Activated CD4-positive, CD25-positive, alpha-beta regulatory T cell treated with anti-CD3 and anti-CD28 coated beads, Interleukin-2, amount 50 U/mL, for 16 hours (primary cell): Measurements from ENCODE around the gene SPTBN5.

Experiments used
- DNase-seq: peaks from one replicate; pipeline ENCODE4 v3.0.0-alpha.2; 2020; ENCODE audit warnings: low read depth, low spot score

Gene SPTBN5

DNA sequence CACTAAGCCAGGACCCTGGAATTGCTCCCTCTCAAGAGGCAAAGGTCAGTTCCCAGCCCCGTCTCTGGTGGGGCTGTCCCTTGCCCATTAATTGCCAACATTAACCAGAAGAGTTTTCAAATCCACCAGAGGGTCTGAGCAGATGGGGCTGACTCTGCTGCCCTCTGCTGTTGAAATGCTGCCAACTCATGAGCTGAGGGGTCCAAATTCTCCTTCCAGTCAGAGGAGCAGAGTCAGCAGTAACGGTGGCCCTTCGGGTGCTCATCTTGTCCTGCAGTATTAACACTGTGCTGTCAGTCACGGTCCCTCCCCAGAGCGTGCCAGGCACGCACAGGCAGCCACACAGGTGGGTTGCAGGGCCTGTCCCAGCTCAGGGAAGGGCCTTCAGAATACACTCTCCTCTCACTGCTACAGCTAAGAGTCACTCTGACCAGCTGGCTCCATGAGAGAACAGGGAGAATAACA lies 10.7 kb upstream of the SPTBN5 start:
- peak; percentile 57 for DNase-seq

DNA sequence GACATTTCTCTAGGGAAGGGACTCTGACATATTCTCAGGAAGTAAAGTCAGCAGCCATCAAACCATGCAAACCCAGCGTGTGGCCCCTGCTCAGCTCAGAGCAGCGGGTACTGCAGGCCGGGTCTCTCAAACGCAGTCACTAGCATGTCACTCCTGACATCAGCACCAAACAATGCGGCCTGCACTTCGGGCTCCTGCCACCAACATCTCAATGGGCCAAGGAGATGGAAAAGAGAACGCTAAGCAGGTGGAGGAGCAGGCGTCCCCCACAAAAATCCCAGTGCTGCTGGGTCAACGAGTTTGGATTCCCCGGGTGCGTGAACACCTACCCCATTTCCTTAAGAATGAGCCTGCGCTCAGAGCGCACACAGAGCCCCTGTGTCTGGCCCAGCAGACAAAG lies 9.9 kb upstream of the SPTBN5 start:
- no peak for DNase-seq

DNA sequence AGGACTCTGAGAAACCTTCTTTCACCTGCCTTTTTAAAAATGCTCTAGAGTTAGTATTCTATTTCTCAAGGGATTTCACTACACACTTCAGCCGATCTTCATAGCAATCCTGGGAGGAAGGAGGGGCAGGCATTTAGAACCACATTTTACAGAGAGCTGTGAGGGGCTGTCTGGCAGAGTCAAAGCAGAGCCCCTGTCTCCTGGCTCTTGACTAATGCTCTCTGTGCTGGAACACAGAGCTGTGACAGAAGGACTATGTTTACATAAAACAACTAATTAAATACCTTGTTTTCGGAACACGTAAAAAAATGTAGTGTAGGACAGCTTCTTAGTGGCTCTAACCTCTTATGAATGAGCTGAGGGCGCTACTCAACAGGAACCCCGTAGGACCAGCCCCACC lies 7.6 kb upstream of the SPTBN5 start:
- DNase-seq = no peak

DNA sequence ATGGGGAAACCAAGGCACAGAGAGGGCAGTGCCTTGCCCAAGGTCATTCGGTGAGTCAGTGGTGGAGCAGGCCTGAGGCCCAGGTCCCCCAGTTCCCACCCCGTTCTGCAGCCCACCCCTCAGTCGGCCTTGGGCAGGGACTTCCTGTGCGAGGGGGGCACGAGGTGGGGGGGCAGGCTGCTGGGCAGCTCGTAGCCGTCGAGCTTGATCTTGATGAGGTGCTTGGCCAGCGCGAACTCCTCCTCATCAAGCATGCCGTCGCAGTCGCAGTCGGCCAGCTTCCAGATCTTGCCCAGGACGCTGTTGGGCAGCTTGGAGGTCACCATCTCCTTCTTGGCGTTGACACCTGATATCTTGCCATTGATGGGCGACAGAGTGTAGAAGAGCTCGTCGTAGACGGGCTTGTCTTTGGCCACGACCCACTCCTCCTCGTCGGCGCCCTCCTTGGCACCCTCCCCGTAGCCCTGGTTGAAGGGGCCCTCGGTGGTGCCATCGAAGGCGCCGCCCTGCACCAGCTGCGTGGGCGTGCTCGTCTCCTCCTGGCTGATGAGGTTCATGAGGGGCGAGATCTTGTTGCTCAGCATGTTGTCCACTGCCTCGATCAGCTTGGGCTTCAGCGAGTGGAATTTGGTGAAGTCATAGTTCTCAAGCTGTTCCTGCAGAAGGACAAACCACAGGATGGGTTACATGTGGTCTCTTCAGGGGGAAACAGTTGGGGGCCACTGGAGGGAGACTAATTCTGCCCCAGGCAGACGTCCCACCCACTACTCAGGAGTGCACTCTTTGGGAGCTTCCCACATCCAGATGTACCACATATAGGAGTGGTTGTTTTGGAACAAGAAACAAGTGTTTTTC lies 6.9 kb upstream of the SPTBN5 start:
- DNase-seq = no peak

DNA sequence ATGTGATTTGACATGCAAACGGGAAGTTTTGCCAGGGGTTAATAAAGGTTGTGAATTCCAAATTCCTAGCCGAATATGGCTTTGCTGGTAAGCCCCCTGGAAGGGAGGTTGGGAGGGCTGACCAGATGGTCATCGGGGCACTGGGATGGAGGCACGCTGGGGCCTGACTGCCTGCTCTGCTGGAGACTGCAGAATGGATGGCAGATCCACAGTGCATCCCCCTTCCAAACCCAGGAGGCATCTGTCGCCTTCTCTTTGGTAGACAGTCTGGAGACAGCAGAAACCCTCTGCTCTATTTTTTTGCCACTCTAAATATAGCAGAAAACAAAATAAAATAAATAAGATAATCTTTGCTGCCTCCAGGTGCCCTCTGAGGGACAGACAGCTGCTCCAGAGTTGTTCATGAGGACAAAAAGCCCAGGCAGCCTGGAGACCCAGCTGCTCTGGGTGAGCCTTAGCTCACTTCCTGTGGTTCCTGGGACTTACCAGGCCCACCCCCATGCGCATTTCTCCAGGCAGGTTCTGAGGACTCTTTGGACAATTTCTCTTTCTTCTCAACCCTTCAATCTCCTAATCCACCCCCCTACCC lies 6.1 kb upstream of the SPTBN5 start:
- no peak for DNase-seq

DNA sequence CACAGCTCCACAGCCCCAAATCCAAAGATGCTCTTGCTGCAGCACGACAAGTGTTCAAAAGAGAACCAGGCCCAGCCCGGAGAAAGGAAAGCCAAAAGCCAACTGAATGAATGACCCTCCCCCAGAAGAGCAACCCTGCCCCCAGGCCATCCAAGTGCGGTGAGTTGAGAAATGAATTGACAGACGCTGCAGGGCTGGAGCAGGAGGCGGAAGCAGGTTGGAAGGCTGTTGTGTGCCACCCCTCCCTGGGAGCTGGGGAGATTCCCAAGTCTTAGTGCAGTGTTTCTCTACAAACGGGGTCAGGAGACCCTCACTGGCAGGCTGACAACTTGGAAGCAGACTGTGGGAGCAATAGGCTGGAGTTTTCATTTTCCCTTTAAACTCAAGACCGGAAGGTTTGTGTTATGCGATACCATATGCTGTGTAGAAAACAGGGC lies 3.5 kb upstream of the SPTBN5 start:
- DNase-seq = no peak

DNA sequence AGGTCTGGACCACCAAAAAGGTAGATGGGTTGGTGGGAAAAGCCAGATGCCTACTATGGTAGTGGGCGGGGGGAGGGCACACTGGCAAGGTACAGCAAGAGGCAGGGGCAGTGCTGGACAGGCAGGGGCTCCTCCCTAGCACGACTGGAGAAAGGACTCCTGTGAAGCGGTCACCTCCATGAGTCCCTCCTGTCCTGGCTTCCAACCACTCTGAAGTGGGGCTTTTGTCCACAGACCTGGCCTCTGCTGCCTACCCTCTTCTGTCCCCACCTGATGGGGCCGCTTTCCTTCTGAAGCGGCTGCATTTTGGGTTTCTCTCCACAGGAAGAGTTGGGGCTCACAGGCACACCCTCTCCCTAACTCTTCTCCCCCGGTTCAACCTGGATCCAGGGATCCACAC lies 2.7 kb upstream of the SPTBN5 start:
- DNase-seq = no peak

DNA sequence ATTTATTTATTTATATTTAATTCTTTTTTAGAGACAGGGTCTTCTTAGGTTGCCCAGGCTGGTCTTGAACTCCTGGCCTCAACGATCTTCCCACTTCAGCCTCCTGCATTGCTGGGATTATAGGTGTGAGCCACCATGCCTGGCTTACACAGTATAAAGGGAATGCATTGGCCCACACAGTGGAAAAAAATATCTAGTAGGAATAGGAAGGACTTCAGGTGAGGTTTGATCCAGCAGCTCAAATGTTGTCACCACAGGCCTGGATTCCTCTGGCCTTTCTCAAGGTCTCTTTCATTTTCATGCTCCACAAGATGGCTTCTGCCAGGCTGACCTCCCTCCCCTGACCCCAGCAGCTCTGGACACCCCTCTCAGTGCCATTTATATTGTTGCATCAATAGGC lies 2.1 kb upstream of the SPTBN5 start:
- DNase-seq = no peak

DNA sequence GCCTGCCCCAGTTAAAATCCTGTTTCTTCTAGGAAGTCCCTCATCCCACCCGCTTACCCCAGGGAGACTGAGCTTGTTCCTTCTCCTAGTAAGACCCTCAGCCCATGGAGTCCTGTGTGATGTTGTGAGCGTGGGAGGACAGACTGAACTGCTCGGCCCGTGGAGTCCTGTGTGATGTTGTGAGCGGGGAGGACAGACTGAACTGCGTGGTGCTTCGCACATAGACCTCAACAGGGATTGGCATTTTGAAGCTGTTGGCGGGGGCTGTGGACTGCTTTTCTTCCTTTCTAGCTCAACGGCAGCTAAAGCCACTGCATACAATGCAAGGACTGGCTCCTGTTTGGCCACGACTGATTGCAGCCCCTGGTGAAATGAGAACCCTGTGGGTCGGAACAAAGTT lies 1.6 kb upstream of the SPTBN5 start:
- DNase-seq = no peak

DNA sequence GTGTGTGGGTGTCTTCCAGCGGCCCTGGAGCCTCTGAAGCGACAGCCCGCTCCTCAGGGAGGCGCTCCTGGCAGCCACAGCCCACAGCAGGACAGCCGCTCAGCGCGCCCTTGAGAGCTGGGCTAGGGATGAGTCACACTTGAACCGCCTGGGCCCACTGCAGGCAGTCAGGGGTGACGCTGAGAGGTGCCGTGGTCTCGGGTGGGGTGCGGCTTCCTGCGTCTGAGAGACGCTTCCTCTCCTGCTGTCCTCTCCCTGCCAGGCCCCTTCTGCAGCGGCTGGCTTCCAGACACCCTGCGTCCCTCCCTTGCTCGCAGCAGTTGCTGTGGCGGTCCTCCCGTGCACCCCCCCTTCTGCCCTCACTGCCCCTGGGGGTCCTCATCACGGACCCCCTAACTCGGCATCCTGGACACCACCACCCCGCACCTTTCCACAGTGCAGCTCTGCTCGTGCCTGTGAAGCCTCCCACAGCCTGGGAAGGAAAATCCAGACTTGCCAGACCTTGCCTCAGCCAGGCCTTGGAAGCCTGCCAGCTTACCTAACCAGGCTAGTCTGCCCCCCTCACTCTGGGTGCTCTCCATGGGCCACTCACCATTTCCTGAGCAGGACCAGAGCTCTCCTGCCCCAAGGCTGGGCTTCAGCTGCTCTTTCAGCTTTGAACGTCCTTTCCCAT lies 1.1 kb upstream of the SPTBN5 start:
- peak; percentile 60 for DNase-seq

DNA sequence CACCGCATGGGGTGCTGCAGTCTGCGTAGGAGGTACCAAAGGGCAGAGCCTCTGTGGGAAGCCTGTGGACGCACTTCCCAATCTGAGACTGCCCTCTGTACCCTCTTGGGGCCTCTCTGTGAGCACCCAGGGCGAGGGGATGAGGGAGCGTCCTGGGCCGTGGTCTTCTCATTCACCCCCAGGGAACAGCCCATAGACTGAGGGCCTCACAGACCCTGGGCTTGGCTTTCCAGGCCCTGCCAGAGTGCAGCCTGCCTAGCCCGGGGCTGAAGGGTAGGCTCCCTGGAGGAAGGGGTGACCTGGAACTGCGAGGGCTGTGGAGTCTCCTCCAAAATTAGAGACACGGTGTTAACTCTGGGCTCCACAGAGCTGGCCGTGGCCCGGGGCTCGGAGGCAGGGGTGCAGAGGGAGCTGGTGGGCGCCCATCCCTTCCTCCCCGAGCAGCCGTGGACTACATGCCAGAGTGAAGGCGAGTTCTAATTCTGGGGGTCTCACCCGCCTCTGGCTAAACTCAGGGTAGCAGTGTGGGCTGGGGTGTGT lies 468 bp upstream of the SPTBN5 start:
- DNase-seq = no peak

DNA sequence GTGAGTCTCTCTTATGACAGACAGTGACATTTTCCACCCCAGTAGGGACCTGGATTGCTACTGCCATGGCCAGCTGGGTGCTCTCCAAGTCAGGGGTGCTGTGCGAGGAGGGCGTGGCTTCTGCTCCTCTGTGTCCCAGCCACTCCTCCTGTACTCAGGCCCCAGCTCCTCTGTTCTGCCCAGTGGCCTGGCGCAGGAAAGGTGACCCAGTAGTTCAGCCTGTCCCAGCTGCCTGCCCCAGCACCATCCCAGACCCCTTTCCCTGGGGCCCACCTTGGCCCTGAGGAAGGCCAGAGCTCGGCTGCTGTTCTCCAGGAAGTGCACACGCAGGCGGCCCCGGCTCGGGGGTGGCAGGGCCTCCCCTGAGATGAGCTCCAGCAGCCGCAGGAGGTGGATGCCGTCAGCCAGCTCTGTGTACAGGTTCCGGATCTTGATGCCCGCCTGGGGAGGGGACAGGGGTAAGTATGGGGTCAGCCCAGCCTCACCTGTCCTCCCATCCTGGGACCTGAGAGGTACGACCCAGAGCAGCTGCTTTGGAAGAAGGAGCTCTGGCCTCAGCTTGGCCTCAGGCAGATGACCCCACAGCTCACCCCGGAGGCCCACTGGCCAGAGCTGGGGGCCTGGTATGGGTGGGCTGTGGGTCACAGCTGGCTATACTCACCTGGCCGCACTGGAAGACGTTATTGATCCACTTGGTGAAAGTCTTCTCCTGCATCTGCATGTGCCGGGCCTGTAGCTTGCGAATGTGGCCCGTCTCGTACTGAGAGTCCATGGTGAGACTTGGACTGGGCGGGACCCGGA lies 1.0 kb downstream of the SPTBN5 start:
- no peak for DNase-seq

DNA sequence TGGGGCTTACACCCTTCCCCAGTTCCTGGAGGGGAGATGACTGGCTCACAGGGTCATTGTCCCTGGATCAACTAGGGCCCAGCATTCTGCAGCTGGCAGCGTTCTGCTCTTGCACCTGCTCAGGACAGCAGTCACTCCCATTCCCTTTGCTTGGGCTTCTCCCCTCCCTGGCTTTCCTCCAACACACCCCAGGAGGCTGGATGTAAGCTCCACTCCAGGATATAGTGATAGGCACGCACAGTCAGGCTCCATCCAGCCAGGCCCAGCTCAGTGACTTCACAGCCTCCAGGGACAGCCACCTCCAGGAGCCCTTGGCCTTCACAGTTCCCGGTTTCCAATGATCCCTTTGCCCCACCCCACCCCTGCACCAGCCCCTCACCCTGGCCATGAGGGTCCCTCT lies 1.9 kb downstream of the SPTBN5 start:
- DNase-seq = no peak

DNA sequence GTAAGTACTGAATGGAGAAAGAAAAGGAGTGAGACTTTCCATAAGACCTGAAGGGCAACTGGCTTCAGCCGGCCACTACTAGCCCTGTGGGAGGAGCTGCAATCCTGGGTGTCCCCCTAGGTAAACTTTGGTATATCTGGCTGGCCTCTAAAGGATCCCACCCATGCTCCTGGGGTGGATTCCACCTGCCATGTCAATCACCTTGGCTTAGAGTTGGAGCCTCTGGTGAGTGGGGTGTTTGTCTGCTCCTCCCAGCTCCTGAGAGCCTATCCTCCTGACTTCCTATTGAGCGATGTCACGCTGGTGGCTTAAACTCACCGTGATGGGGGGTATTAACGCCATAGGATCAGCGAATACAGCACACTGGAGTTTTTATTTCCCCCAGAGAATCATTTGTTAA lies 2.6 kb downstream of the SPTBN5 start:
- no peak for DNase-seq

DNA sequence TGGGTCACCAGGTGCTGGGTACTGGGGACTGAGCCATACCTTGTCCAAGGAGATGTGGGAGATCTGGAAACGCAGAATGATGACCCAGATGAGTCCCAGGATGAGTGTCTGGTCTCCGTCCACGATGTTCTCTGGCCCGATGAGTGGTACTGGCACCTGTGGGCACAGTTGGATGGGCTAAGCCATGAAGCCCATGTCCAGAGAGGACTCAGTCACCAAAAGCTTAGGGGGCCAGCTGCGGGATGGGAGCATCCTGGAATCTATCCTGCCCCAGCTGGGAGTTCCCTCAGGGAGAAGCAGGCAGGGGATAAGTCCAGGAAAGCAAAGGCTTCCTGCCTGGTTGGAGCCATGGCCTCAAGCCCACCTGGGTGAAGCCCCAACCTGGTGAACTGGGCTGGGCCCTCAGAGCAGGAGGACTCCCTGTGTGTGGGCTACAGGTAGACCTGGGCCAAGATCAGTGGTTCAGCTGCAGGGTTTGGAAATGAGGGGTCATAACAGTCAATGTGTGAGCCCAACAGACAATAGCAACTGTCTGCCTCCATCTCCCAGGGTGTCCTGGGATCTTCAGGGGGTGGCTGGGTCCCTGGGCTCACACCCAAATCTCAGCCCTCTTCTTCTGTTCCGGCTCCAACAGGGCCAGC lies 3.7 kb downstream of the SPTBN5 start:
- DNase-seq = no peak

DNA sequence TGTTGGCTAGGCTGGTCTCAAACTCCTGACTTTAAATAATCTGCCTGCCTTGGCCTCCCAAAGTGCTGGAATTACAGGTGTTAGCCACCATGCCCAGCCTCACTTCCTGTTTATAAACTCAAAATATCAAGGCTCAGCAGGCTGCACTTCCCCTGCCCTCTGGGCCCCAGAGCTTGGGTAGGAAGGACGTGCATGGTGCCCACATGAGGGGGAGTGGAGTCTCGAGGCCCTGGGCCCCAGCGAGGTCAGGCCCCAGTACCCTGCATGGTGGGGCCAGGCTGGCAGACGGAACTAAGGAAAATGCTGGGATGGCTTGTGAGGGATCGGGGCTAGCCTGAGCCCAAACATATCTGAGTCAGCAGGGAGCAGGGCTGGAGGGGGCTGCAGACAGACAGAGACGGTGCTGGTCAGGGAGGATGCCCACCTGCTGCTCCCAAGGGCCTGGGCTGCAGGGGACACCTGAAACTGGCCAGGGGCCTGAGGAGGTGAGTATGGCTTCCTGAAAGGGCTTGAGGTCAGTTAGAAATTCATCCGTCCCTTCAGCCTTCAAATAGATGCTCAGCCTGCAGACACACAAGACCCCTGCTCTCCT lies 5.1 kb downstream of the SPTBN5 start:
- no peak for DNase-seq

DNA sequence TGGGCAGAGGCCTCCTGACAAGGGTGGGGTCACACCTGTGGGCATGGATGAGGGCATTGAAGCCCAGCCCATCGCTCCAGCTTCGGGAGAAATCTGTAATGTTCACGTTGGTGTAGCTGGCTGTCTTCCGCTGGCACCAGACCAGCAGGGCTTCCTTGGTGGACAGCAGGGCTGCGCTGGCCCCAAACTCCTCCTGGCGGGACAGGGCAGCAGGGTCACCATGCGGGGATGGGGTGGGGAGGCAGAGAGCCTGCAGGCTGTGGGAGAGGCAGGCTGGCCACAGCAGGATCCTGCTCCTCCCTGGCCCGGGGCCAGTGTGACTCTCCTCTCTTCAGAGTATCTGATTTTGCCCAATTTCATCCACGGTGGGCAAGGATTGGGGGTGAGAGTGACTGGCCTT lies 6.0 kb downstream of the SPTBN5 start:
- no peak for DNase-seq

DNA sequence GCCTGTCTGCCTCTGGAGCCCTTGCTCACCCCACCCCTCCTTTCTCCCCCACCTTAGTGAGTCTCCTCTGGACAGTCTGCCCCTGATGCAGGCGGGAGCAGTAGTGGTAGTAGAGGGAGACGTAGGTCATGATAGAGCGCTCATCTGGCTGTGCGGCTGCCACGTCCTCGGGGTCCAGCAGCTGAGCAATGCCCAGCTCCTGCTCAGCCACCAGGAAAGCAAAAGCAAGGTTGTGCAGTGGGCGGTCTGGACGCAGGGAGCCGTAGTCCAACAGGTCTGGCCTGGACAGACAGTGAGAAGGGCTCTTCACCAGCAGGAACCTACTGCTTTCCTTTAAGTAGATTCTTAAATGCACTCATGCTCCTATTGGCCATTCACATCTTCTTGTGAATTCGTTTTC lies 6.7 kb downstream of the SPTBN5 start:
- no peak for DNase-seq

DNA sequence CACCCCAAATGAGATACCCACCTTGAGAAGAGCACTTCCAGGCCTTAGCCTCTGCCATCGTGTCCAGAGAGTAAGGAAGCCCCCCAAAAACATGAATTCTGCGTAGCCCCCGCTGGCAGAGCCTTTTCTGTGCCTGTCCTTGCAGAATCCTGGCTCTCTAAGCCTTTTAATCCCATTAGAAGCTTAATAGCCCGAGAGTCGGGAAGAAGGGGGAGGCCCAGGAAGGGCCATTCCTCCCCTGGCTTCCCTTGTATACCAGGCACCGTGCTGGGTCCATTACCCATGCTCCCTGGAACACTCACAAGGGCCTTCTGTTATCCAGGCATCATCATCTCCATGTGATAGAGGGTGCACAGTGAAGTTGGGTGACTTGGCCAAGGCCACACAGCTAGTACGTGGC lies 7.1 kb downstream of the SPTBN5 start:
- DNase-seq = no peak

DNA sequence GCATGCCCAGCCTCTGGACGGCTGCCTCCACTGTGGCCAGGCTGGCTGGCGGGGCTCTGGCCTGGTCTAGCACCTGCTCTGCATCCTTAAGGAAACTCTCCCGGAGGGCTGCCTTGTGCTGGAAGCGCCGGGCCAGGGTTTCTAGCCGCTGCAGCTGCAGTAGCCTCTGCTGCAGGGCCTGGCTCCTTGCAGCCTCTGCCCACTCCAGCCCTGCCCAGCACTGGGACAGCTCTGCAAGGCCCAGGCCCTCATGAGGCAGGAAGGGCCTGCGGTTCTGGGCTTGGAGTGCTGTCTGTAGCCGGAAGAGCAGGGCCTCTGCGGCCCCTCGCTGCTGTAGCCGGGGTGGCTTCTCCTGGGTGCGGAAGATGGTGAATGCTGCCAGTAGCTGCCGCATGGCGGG lies 8.0 kb downstream of the SPTBN5 start:
- no peak for DNase-seq

DNA sequence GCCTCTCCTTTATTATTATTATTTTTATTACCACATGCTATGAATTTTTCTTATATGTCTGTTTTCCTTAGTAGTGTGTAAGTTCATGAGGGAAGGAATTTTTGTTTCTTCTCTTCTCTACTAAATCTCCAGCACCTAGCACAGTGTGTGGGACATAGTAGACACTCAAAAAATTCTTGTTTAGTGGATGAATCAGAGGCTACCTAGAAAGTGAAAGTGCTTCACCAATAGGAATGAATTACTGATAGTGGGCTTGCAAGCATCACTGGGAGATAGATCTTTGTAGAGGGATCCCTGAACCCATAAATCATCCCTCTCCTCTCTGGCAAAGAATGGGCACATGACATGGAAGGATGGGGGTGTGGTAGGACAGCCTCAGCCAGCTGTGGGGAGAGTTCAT lies 8.5 kb downstream of the SPTBN5 start:
- DNase-seq = no peak
